K562 (cell line): ENCODE results near the gene RASGEF1C.
"Not testable (repeated sequence)": the region's sequence is repeated elsewhere in the genome, so short reads cannot be mapped to it uniquely, and the experiment has no call there.

Experiments
- CEBPB ChIP-seq: fragments of 450-650 bp; IDR thresholded peaks from 2 replicates; pipeline ENCODE4 v1.6.1; 2016; ENCODE audit warnings: missing genetic modification characterization, missing compliant biosample characterization
- SOX6 ChIP-seq: fragments of 450-650 bp; IDR thresholded peaks from 2 replicates; pipeline ENCODE4 v1.6.1; 2014; ENCODE audit warnings: mild to moderate bottlenecking
- TRIM24 ChIP-seq, 2 experiments: fragments of 450-650 bp; IDR thresholded peaks; 2 replicates each; pipeline ENCODE4 v1.6.1; 2016
- ZNF174 ChIP-seq: fragments of 250-450 bp; sonication (Bioruptor Pico); IDR thresholded peaks from 2 replicates; pipeline ENCODE4 v1.4.0; 2020; ENCODE audit warnings: mild to moderate bottlenecking
- TF ChIP-seq, protein P1 (sequence below): fragments of 450-650 bp; IDR thresholded peaks from 2 replicates; pipeline ENCODE4 v1.6.1; 2017; ENCODE audit warnings: mild to moderate bottlenecking, moderate library complexity
- TF ChIP-seq, protein P2 (sequence below), 3 experiments: IDR thresholded peaks in 2 of 3; conservative IDR thresholded peaks in 1 of 3; 2 replicates each; pipeline ENCODE4 v1.5.1; 2011 to 2012; ENCODE audit warnings: low read length in 3 of 3, mild to moderate bottlenecking in 3 of 3, control low read depth in 2 of 3, improper control_type of control experiment in 1 of 3, inconsistent platforms in 1 of 3, low read depth in 1 of 3, mixed read lengths in 1 of 3, moderate library complexity in 1 of 3; ENCODE audit not compliant: insufficient read depth in 2 of 3
- TF ChIP-seq, protein P3 (sequence below): fragments of 200-600 bp; sonication (generic); IDR thresholded peaks from one replicate; pipeline ENCODE4 v1.6.1; 2012; ENCODE audit warnings: mild to moderate bottlenecking, low read depth, low read length, inconsistent platforms

DNA sequence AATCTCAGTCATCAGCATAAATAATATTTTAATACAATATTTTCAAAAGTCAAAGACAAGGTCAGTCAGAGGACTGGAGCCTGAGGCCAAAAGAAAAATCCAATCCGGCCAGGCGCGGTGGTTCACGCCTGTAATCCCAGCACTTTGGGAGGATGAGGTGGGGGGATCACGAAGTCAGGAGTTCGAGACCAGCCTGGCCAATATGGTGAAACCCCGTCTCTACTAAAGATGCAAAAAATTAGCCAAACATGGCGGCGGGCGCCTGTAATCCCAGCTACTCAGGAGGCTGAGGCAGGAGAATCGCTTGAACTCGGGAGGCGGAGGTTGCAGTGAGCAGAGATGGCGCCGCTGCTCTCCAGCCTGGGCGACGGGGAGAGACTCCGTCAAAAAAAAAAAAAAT lies 119.4 kb downstream of the RASGEF1C start:
- not testable (repeated sequence) for TF ChIP-seq ZNF174 (CRISPR knock-in tag); TRIM24 (IDR thresholded peaks at IDR 0.05); SOX6; CEBPB (tag)
- TF ChIP-seq, protein P1, sequence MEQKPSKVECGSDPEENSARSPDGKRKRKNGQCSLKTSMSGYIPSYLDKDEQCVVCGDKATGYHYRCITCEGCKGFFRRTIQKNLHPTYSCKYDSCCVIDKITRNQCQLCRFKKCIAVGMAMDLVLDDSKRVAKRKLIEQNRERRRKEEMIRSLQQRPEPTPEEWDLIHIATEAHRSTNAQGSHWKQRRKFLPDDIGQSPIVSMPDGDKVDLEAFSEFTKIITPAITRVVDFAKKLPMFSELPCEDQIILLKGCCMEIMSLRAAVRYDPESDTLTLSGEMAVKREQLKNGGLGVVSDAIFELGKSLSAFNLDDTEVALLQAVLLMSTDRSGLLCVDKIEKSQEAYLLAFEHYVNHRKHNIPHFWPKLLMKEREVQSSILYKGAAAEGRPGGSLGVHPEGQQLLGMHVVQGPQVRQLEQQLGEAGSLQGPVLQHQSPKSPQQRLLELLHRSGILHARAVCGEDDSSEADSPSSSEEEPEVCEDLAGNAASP = not testable (repeated sequence)
- TF ChIP-seq, protein P2, sequence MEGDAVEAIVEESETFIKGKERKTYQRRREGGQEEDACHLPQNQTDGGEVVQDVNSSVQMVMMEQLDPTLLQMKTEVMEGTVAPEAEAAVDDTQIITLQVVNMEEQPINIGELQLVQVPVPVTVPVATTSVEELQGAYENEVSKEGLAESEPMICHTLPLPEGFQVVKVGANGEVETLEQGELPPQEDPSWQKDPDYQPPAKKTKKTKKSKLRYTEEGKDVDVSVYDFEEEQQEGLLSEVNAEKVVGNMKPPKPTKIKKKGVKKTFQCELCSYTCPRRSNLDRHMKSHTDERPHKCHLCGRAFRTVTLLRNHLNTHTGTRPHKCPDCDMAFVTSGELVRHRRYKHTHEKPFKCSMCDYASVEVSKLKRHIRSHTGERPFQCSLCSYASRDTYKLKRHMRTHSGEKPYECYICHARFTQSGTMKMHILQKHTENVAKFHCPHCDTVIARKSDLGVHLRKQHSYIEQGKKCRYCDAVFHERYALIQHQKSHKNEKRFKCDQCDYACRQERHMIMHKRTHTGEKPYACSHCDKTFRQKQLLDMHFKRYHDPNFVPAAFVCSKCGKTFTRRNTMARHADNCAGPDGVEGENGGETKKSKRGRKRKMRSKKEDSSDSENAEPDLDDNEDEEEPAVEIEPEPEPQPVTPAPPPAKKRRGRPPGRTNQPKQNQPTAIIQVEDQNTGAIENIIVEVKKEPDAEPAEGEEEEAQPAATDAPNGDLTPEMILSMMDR (IDR thresholded peaks at IDR 0.05 in 2 of 3, conservative IDR thresholded peaks at IDR 0.05 in 1 of 3; ENCODE audit: insufficient read depth in 2 of 3, low read depth in 1 of 3, low read length in 3 of 3) = not testable (repeated sequence)
- TF ChIP-seq, protein P3, sequence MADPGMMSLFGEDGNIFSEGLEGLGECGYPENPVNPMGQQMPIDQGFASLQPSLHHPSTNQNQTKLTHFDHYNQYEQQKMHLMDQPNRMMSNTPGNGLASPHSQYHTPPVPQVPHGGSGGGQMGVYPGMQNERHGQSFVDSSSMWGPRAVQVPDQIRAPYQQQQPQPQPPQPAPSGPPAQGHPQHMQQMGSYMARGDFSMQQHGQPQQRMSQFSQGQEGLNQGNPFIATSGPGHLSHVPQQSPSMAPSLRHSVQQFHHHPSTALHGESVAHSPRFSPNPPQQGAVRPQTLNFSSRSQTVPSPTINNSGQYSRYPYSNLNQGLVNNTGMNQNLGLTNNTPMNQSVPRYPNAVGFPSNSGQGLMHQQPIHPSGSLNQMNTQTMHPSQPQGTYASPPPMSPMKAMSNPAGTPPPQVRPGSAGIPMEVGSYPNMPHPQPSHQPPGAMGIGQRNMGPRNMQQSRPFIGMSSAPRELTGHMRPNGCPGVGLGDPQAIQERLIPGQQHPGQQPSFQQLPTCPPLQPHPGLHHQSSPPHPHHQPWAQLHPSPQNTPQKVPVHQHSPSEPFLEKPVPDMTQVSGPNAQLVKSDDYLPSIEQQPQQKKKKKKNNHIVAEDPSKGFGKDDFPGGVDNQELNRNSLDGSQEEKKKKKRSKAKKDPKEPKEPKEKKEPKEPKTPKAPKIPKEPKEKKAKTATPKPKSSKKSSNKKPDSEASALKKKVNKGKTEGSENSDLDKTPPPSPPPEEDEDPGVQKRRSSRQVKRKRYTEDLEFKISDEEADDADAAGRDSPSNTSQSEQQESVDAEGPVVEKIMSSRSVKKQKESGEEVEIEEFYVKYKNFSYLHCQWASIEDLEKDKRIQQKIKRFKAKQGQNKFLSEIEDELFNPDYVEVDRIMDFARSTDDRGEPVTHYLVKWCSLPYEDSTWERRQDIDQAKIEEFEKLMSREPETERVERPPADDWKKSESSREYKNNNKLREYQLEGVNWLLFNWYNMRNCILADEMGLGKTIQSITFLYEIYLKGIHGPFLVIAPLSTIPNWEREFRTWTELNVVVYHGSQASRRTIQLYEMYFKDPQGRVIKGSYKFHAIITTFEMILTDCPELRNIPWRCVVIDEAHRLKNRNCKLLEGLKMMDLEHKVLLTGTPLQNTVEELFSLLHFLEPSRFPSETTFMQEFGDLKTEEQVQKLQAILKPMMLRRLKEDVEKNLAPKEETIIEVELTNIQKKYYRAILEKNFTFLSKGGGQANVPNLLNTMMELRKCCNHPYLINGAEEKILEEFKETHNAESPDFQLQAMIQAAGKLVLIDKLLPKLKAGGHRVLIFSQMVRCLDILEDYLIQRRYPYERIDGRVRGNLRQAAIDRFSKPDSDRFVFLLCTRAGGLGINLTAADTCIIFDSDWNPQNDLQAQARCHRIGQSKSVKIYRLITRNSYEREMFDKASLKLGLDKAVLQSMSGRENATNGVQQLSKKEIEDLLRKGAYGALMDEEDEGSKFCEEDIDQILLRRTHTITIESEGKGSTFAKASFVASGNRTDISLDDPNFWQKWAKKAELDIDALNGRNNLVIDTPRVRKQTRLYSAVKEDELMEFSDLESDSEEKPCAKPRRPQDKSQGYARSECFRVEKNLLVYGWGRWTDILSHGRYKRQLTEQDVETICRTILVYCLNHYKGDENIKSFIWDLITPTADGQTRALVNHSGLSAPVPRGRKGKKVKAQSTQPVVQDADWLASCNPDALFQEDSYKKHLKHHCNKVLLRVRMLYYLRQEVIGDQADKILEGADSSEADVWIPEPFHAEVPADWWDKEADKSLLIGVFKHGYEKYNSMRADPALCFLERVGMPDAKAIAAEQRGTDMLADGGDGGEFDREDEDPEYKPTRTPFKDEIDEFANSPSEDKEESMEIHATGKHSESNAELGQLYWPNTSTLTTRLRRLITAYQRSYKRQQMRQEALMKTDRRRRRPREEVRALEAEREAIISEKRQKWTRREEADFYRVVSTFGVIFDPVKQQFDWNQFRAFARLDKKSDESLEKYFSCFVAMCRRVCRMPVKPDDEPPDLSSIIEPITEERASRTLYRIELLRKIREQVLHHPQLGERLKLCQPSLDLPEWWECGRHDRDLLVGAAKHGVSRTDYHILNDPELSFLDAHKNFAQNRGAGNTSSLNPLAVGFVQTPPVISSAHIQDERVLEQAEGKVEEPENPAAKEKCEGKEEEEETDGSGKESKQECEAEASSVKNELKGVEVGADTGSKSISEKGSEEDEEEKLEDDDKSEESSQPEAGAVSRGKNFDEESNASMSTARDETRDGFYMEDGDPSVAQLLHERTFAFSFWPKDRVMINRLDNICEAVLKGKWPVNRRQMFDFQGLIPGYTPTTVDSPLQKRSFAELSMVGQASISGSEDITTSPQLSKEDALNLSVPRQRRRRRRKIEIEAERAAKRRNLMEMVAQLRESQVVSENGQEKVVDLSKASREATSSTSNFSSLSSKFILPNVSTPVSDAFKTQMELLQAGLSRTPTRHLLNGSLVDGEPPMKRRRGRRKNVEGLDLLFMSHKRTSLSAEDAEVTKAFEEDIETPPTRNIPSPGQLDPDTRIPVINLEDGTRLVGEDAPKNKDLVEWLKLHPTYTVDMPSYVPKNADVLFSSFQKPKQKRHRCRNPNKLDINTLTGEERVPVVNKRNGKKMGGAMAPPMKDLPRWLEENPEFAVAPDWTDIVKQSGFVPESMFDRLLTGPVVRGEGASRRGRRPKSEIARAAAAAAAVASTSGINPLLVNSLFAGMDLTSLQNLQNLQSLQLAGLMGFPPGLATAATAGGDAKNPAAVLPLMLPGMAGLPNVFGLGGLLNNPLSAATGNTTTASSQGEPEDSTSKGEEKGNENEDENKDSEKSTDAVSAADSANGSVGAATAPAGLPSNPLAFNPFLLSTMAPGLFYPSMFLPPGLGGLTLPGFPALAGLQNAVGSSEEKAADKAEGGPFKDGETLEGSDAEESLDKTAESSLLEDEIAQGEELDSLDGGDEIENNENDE = not testable (repeated sequence)
